CD4-positive, alpha-beta T cell (primary cell): ENCODE data around the gene P3H1. TPM values are rescaled to one million over a fixed set of nuclear protein-coding genes. Genes with fewer than 3 reads are reported as not detected.
"Not testable (repeated sequence)": the region's sequence is repeated elsewhere in the genome, so short reads cannot be mapped to it uniquely, and the experiment has no call there.

Experiments used
- ATAC-seq: fragments of 200-7000 bp; cut with Tn5 transposase; one replicate; pipeline ENCODE4 v1.10.0; 2022; ENCODE audit warnings: mild to moderate bottlenecking; ENCODE audit not compliant: poor library complexity
- CTCF ChIA-PET: fragments of 350-600 bp; sonication (Branson Sonifier 250); formaldehyde crosslinking; loops from one replicate; lab custom pipeline; 2021; ENCODE audit warnings: antibody characterized with exemption, inconsistent platforms; lab: Charles Lee
- POLR2A ChIA-PET: fragments of 350-600 bp; sonication (Branson Sonifier 250); formaldehyde crosslinking; loops from one replicate; lab custom pipeline; 2021; ENCODE audit warnings: antibody characterized with exemption, inconsistent platforms; lab: Charles Lee
- DNase-seq, 14 experiments: peaks; one replicate each; pipeline ENCODE4 v3.0.0-alpha.2; 2013 to 2020; ENCODE audit warnings: mixed read lengths in 2 of 14
- H3K27ac ChIP-seq, 2 donors: one replicate each; pipeline versions ENCODE4 v1.5.1 to v1.7.0; 2013; ENCODE audit warnings: low read length in 2 of 2, low read depth in 1 of 2, mild to moderate bottlenecking in 1 of 2
- H3K27me3 ChIP-seq, 2 experiments: 1 replicate in 1 of 2; 2 replicates in 1 of 2; pipeline versions ENCODE4 v1.6.1 to v1.7.0; 2013; ENCODE audit warnings: low read length in 2 of 2, control low read depth in 1 of 2, mild to moderate bottlenecking in 1 of 2, moderate library complexity in 1 of 2; ENCODE audit not compliant: insufficient read depth in 2 of 2, control insufficient read depth in 1 of 2
- H3K36me3 ChIP-seq: one replicate; pipeline ENCODE4 v1.6.1; 2013; ENCODE audit warnings: low read length, control low read depth; ENCODE audit not compliant: insufficient read depth
- H3K4me1 ChIP-seq: one replicate; pipeline ENCODE4 v1.6.1; 2013; ENCODE audit warnings: low read length, control low read depth; ENCODE audit not compliant: insufficient read depth
- H3K4me3 ChIP-seq: one replicate; pipeline ENCODE4 v1.5.1; 2013; ENCODE audit warnings: mild to moderate bottlenecking, low read length, moderate library complexity
- H3K9me3 ChIP-seq, 2 experiments: 1 replicate in 1 of 2; 2 replicates in 1 of 2; pipeline versions ENCODE4 v1.6.1 to v1.7.0; 2013; ENCODE audit warnings: low read length in 2 of 2, mild to moderate bottlenecking in 2 of 2, control low read depth in 1 of 2, moderate library complexity in 1 of 2; ENCODE audit not compliant: control insufficient read depth in 1 of 2, insufficient read depth in 1 of 2
- H3K27ac Mint-ChIP-seq: one replicate; pipeline ENCODE4 v1.8.0; 2020; ENCODE audit warnings: mixed read lengths
- H3K27me3 Mint-ChIP-seq: one replicate; pipeline ENCODE4 v1.8.0; 2021; ENCODE audit warnings: mixed read lengths
- H3K36me3 Mint-ChIP-seq: one replicate; pipeline ENCODE4 v1.8.0; 2021; ENCODE audit warnings: low read depth, mixed read lengths
- H3K4me1 Mint-ChIP-seq: one replicate; pipeline ENCODE4 v1.8.0; 2021; ENCODE audit warnings: low read depth, mixed read lengths
- H3K4me3 Mint-ChIP-seq: one replicate; pipeline ENCODE4 v1.8.0; 2020; ENCODE audit warnings: mild to moderate bottlenecking, mixed read lengths
- H3K9me3 Mint-ChIP-seq: one replicate; pipeline ENCODE4 v1.8.0; 2020; ENCODE audit warnings: mixed read lengths
- CTCF ChIP-seq: fragments of 200-600 bp; IDR thresholded peaks from one replicate; pipeline ENCODE4 v1.8.0; 2022; ENCODE audit warnings: antibody characterized with exemption, mild to moderate bottlenecking
- intact Hi-C, 2 experiments: fragments of 100-400 bp; cut with DNase I in 1 of 2; cut with micrococcal nuclease in 1 of 2; formaldehyde crosslinking; loops; one replicate each; pipeline versions ENCODE4 v1.15.1 to v1.9.0; 2023 to 2025; cut with DNase I, micrococcal nuclease
- total RNA-seq, 174 experiments: library from RNA in 2 of 174; stranded (reverse) in 2 of 174; gene quantifications; one replicate each; pipeline ENCODE4 v1.2.3 and lab custom pipeline; 2021 to 2026

P3H1 gene
- total RNA-seq, 2 experiments from 2014 or later: 17.6 to 20.9 TPM

DNA sequence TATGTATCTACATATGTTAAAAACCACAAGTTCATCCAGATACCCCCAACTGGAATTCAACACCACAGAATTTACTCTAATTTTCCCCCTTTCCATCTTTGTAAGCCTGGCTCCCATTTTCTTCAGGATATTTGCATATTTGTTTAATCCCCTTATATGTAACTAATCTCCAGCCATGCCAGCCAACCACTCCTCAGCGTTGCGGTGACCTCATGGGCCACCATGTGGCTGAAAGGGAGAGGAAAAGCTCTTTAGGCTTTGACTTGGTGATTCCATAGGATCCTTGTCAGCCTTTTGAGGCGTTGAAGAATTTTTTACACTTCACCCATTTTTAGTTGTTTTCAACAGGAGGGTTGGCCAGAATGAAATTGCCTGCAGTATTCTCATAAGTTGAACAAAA, 36.8 kb downstream of the P3H1 start:
- TF ChIP-seq CTCF: no peak
- Mint-ChIP-seq H3K9me3 (no peaks in the 10 kb centered on the region), H3K4me1 (no peaks in the 10 kb centered on the region), H3K27me3 (no peaks in the 10 kb centered on the region), H3K27ac (no peak overlapping the region), H3K36me3 (no peaks in the 10 kb centered on the region), H3K4me3 (no peak overlapping the region)
- no peak overlapping the region for H3K27ac ChIP-seq
- ATAC-seq (no peak), DNase-seq (no peak)
- H3K9me3 ChIP-seq: no peaks in the 10 kb centered on the region
- no peak overlapping the region for H3K4me3 ChIP-seq
- ChIA-PET CTCF (interaction anchor here (0.7 kb wide), 1 partner anchor 17 kb away, joined by 3 read pairs; no protein-coding TSS in a partner anchor), POLR2A (interaction anchor here (0.7 kb wide), 1 partner anchor 66 kb away, joined by 3 read pairs; no protein-coding TSS in a partner anchor)
- no peaks in the 10 kb centered on the region for H3K4me1 ChIP-seq
- H3K27me3 ChIP-seq: no peaks in the 10 kb centered on the region
- intact Hi-C loops: no loop called here
- no peaks in the 10 kb centered on the region for H3K36me3 ChIP-seq

DNA sequence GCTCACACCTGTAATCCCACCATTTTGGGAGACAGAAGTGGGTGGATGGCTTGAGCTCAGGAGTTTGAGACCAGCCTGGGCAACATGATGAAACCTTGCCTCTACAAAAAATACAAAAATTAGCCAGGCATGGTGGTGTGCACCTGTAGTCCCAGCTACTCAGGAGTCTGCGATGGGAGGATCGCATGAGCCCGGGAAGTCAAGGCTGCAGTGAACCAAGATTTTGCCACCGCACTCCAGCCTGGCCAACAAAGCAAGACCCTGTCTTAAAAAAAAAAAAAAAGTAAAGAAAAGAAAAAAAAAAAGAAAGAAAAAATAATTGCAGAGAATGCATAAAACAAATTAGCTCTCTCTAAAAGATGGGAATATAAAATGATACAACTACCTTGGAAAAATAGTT, 41.0 kb downstream of the P3H1 start:
- H3K9me3 ChIP-seq, H3K27me3 Mint-ChIP-seq, POLR2A ChIA-PET, ATAC-seq, H3K27ac ChIP-seq, H3K27me3 ChIP-seq, H3K27ac Mint-ChIP-seq, intact Hi-C loops, H3K4me1 ChIP-seq, DNase-seq, H3K4me3 ChIP-seq, CTCF ChIA-PET, H3K36me3 ChIP-seq, H3K4me1 Mint-ChIP-seq, H3K4me3 Mint-ChIP-seq, H3K9me3 Mint-ChIP-seq, H3K36me3 Mint-ChIP-seq: not testable (repeated sequence)

DNA sequence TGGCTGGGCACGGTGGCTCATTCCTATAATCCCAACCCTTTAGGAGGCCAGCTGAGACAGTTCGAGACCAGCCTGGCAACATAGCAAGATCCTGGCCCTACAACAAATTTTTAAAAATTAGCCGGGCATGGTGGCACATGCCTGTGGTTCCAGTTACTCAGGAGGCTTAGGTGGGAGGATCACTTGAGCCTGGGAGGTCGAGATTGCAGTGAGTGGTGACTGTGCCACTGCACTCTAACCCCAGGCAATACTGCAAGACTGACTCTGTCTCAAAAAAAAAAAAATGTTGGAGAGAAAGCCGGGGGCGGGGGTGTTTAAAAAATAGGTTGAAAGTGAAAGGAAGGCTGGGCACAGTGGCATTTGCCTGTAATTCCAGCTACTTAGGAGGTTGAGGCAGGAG, 43.3 kb downstream of the P3H1 start:
- no peak overlapping the region for H3K4me3 Mint-ChIP-seq
- H3K9me3 ChIP-seq: no peaks in the 10 kb centered on the region
- CTCF ChIA-PET: interaction anchor here (0.6 kb wide), 1 partner anchor 32 kb away, joined by 3 read pairs; no protein-coding TSS in a partner anchor

DNA sequence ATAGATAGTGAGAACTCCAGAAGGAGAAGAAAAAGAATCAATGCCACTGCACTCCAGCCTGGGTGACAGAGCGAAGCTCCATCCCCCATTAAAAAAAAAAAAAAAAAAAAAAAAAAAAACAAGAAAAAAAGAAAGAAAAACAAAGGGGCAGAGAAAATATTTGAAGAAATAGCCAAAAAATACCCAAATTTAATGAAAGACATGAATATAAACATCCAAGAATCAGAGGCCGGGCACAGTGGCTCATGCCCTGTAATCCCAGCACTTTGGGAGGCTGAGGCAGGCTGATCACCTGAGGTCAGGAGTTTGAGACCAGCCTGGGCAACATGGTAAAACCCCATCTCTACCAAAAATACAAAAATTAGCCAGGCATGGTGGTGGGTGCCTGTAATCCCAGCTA, 44.4 kb downstream of the P3H1 start:
- intact Hi-C loops, H3K27me3 Mint-ChIP-seq: not testable (repeated sequence)
- CTCF ChIA-PET: interaction anchor here (0.7 kb wide), 1 partner anchor 67 kb away, joined by 4 read pairs; no protein-coding TSS in a partner anchor

More for the DNA sequence above, 43.3 kb downstream of the P3H1 start:
- H3K4me3 ChIP-seq: no peak overlapping the region
- no peaks in the 10 kb centered on the region for H3K27me3 ChIP-seq
- no peak overlapping the region for H3K27ac Mint-ChIP-seq
- H3K27me3 Mint-ChIP-seq: no peaks in the 10 kb centered on the region
- ATAC-seq (no peak), DNase-seq (no peak)
- POLR2A ChIA-PET: no interaction called here
- no peaks in the 10 kb centered on the region for H3K36me3 ChIP-seq
- no peaks in the 10 kb centered on the region for H3K4me1 ChIP-seq
- no peak overlapping the region for H3K27ac ChIP-seq
- H3K9me3 Mint-ChIP-seq: no peaks in the 10 kb centered on the region
- peaks cover 2% of the 10 kb centered on the region for H3K36me3 Mint-ChIP-seq
- no peaks in the 10 kb centered on the region for H3K4me1 Mint-ChIP-seq
- intact Hi-C loops: no loop called here
- TF ChIP-seq CTCF: no peak

More for the DNA sequence above, 44.4 kb downstream of the P3H1 start:
- H3K27me3 ChIP-seq, H3K36me3 ChIP-seq, H3K4me3 Mint-ChIP-seq, H3K9me3 Mint-ChIP-seq, ATAC-seq, H3K36me3 Mint-ChIP-seq, H3K4me1 ChIP-seq, DNase-seq, H3K27ac Mint-ChIP-seq, H3K27ac ChIP-seq, H3K4me3 ChIP-seq, H3K9me3 ChIP-seq, H3K4me1 Mint-ChIP-seq, POLR2A ChIA-PET: not testable (repeated sequence)
